ENCODE data around the gene GUCY2F.

The GUCY2F gene

GRCh38 chrX:109343671-109344070 is 138.2 kb downstream of the GUCY2F start:
- no peak for DNase-seq (ENCODE audit: low read depth)

GRCh38 chrX:109336141-109336540 is 145.7 kb downstream of the GUCY2F start:
- no peak for DNase-seq (ENCODE audit: low read depth)

GRCh38 chrX:109327251-109327650 is 154.6 kb downstream of the GUCY2F start:
- no peak for DNase-seq (ENCODE audit: low read depth)

Measured in activated gamma-delta T cell treated with anti-CD3 and anti-CD28 coated beads, Interleukin-2, amount 50 U/mL, for 16 hours (primary cell).